HCT116 (cell line): ENCODE measurements around the gene VAMP8. TPM values are rescaled to one million over a fixed set of nuclear protein-coding genes. Genes with fewer than 3 reads are reported as not detected.

Experiments used
- ATAC-seq: fragments of 200-7000 bp; cut with Tn5 transposase; 2 replicates; pipeline ENCODE4 v1.9.1; 2020; ENCODE audit warnings: mild to moderate bottlenecking, moderate library complexity
- BruUV-seq: library from RNA; stranded (reverse); fragments of 400-500 nt; replicated peaks from 2 replicates; lab custom pipeline; 2021; lab: Mats Ljungman, UMichigan
- CTCF ChIA-PET: fragments of 300-600 bp; sonication (Branson Sonifier 250); formaldehyde crosslinking; loops from one replicate; lab custom pipeline; 2021; ENCODE audit warnings: antibody characterized with exemption; lab: Charles Lee
- POLR2A ChIA-PET: fragments of 300-600, 350-600 bp; sonication (Branson Sonifier 250); formaldehyde crosslinking; loops from one replicate; lab custom pipeline; 2021; ENCODE audit warnings: antibody characterized with exemption; lab: Charles Lee
- RAD21 ChIA-PET, 2 experiments: fragments of 300-600 bp; sonication (Branson Sonifier 250); formaldehyde crosslinking; loops; one replicate each; lab custom pipeline; 2023; ENCODE audit warnings: low total read pairs in 2 of 2; ENCODE audit not compliant: uncharacterized antibody in 2 of 2, unreplicated experiment in 2 of 2, low non-redundant PET in 1 of 2; lab: Charles Lee
- DNase-seq: peaks from one replicate; pipeline ENCODE4 v3.0.0-alpha.2; 2010; ENCODE audit warnings: low read depth, low spot score
- H2AFZ ChIP-seq: fragments of 200-600 bp; shearing (Covaris generic), sonication (generic); 2 replicates; pipeline ENCODE4 v1.6.1; 2017; ENCODE audit warnings: low read depth, mixed run types, mixed read lengths, antibody characterized with exemption, low read length; ENCODE audit not compliant: poor library complexity, severe bottlenecking
- H3K27ac ChIP-seq: 2 replicates; pipeline ENCODE4 v1.5.1; 2012; ENCODE audit warnings: low read depth, low read length
- H3K27me3 ChIP-seq: fragments of 200-600 bp; sonication (generic); 2 replicates; pipeline ENCODE4 v1.6.1; 2016; ENCODE audit warnings: mixed run types, low read length, mixed read lengths; ENCODE audit not compliant: insufficient read depth
- H3K36me3 ChIP-seq, 2 experiments: fragments of 200-500 bp in 1 of 2; fragments of 200-600 bp in 1 of 2; sonication (Bioruptor generic) in 1 of 2; sonication (generic) in 1 of 2; 2 replicates each; pipeline versions ENCODE4 v1.5.1 to v1.6.1; 2014 to 2016; ENCODE audit warnings: low read length in 2 of 2, inconsistent platforms in 1 of 2, mixed read lengths in 1 of 2, mixed run types in 1 of 2; ENCODE audit not compliant: insufficient read depth in 2 of 2, control insufficient read depth in 1 of 2
- H3K4me1 ChIP-seq, 2 experiments: fragments of 200-600 bp in 1 of 2; sonication (generic) in 1 of 2; 2 replicates each; pipeline versions ENCODE4 v1.5.1 to v1.6.1; 2012 to 2017; ENCODE audit warnings: low read length in 2 of 2, inconsistent platforms in 1 of 2, mild to moderate bottlenecking in 1 of 2, mixed read lengths in 1 of 2, mixed run types in 1 of 2, moderate library complexity in 1 of 2; ENCODE audit not compliant: insufficient read depth in 2 of 2, control insufficient read depth in 1 of 2
- H3K4me2 ChIP-seq: fragments of 200-600 bp; sonication (generic); 2 replicates; pipeline ENCODE4 v1.6.1; 2017; ENCODE audit warnings: mixed run types, low read length, mixed read lengths
- H3K4me3 ChIP-seq, 2 experiments: fragments of 200-600 bp in 1 of 2; sonication (generic) in 1 of 2; replicated peaks in 1 of 2; 2 replicates each; pipeline ENCODE4 v1.5.1; 2011 to 2016; ENCODE audit warnings: low read length in 2 of 2, control low read depth in 1 of 2, low read depth in 1 of 2, mild to moderate bottlenecking in 1 of 2, mixed read lengths in 1 of 2, mixed run types in 1 of 2
- H3K79me2 ChIP-seq: fragments of 200-600 bp; sonication (generic); 2 replicates; pipeline ENCODE4 v1.6.1; 2017; ENCODE audit warnings: mild to moderate bottlenecking, mixed run types, low read length, moderate library complexity, mixed read lengths; ENCODE audit not compliant: insufficient read depth
- H3K9ac ChIP-seq: fragments of 200-600 bp; sonication (generic); 2 replicates; pipeline ENCODE4 v1.6.1; 2016; ENCODE audit warnings: low read length, mixed read lengths
- H3K9me2 ChIP-seq: fragments of 200-600 bp; sonication (generic), shearing (Covaris generic); 2 replicates; pipeline ENCODE4 v1.6.1; 2017; ENCODE audit warnings: mixed run types, mild to moderate bottlenecking, moderate library complexity; ENCODE audit not compliant: insufficient read depth
- H3K9me3 ChIP-seq, 2 experiments: fragments of 200-500 bp in 1 of 2; fragments of 200-600 bp in 1 of 2; sonication (Bioruptor generic) in 1 of 2; sonication (generic) in 1 of 2; 2 replicates each; pipeline ENCODE4 v1.6.1; 2014 to 2017; ENCODE audit warnings: low read length in 2 of 2, mixed read lengths in 2 of 2, inconsistent platforms in 1 of 2, low read depth in 1 of 2, mild to moderate bottlenecking in 1 of 2, mixed run types in 1 of 2, moderate library complexity in 1 of 2; ENCODE audit not compliant: control insufficient read depth in 1 of 2, insufficient read depth in 1 of 2
- H4K20me1 ChIP-seq: fragments of 200-600 bp; sonication (generic), shearing (Covaris generic); 2 replicates; pipeline ENCODE4 v1.6.1; 2017; ENCODE audit warnings: mixed run types, mild to moderate bottlenecking, moderate library complexity; ENCODE audit not compliant: insufficient read depth
- CEBPB ChIP-seq: IDR thresholded peaks from 2 replicates; pipeline ENCODE4 v1.6.1; 2012; ENCODE audit warnings: low read depth
- EGR1 ChIP-seq: IDR thresholded peaks from 2 replicates; pipeline ENCODE4 v1.6.1; 2012; ENCODE audit warnings: low read depth
- EZH2phosphoT487 ChIP-seq: fragments of 200-600 bp; IDR thresholded peaks from 2 replicates; pipeline ENCODE4 v1.6.1; 2018; ENCODE audit warnings: antibody characterized with exemption, borderline replicate concordance
- FOSL1 ChIP-seq: IDR thresholded peaks from 2 replicates; pipeline ENCODE4 v1.6.1; 2012; ENCODE audit warnings: low read depth
- JUND ChIP-seq: IDR thresholded peaks from 2 replicates; pipeline ENCODE4 v1.6.1; 2012
- MAX ChIP-seq: IDR thresholded peaks from 2 replicates; pipeline ENCODE4 v1.6.1; 2012
- POLR2A ChIP-seq: IDR thresholded peaks from 2 replicates; pipeline ENCODE4 v1.7.0; 2011; ENCODE audit warnings: borderline replicate concordance; ENCODE audit not compliant: insufficient read depth, insufficient read length; ENCODE audit errors: extremely low read depth
- RAD21 ChIP-seq: IDR thresholded peaks from 2 replicates; pipeline ENCODE4 v1.6.1; 2012; ENCODE audit warnings: low read depth, mild to moderate bottlenecking
- SP1 ChIP-seq: IDR thresholded peaks from 2 replicates; pipeline ENCODE4 v1.6.1; 2012; ENCODE audit warnings: low read depth
- SRF ChIP-seq: IDR thresholded peaks from 2 replicates; pipeline ENCODE4 v1.6.1; 2012; ENCODE audit warnings: low read depth
- TCF7L2 ChIP-seq: IDR thresholded peaks from 2 replicates; pipeline ENCODE4 v1.7.0; 2011; ENCODE audit warnings: borderline replicate concordance, inconsistent platforms; ENCODE audit not compliant: insufficient read depth, insufficient read length; ENCODE audit errors: extremely low read depth
- YY1 ChIP-seq: IDR thresholded peaks from 2 replicates; pipeline ENCODE4 v1.6.1; 2011; ENCODE audit warnings: low read length, low read depth, moderate library complexity, mild to moderate bottlenecking; ENCODE audit not compliant: insufficient replicate concordance; ENCODE audit errors: extremely low read depth
- ZFX ChIP-seq: fragments of 450-650 bp; IDR thresholded peaks from 2 replicates; pipeline ENCODE4 v1.6.1; 2017
- ZNF274 ChIP-seq: fragments of 200-500 bp; sonication (Bioruptor generic); IDR thresholded peaks from 2 replicates; pipeline ENCODE4 v1.6.1; 2014; ENCODE audit warnings: mild to moderate bottlenecking, low read depth, low read length, inconsistent platforms
- intact Hi-C: fragments of 100-400 bp; cut with micrococcal nuclease; formaldehyde crosslinking; loops from 2 replicates; pipeline ENCODE4 v1.10.0; 2022
- total RNA-seq: library from RNA; stranded (reverse); gene quantifications from one replicate; pipeline ENCODE4 v1.2.1, GENCODE V29; 2021; ENCODE audit not compliant: unreplicated experiment
- TF ChIP-seq, protein P1 (sequence below): IDR thresholded peaks from 2 replicates; pipeline ENCODE4 v1.6.1; 2012
- TF ChIP-seq, protein P2 (sequence below): IDR thresholded peaks from 2 replicates; pipeline ENCODE4 v1.6.1; 2012; ENCODE audit warnings: low read depth
- TF ChIP-seq, protein P3 (sequence below), 3 experiments: fragments of 200-600 bp in 1 of 3; sonication (generic) in 1 of 3; IDR thresholded peaks in 2 of 3; conservative IDR thresholded peaks in 1 of 3; 2 replicates each; pipeline ENCODE4 v1.5.1; 2012 to 2017; ENCODE audit warnings: low read depth in 2 of 3, low read length in 2 of 3, antibody characterized with exemption in 1 of 3, borderline replicate concordance in 1 of 3, control low read depth in 1 of 3, mild to moderate bottlenecking in 1 of 3, mixed read lengths in 1 of 3, mixed run types in 1 of 3, moderate library complexity in 1 of 3; ENCODE audit not compliant: insufficient read depth in 1 of 3

The VAMP8 gene
- total RNA-seq, 1 experiment from 2014 or later = 52.6 TPM

- no peak for ATAC-seq
- Histone ChIP-seq H3K4me3 (no peak overlapping the region), H3K27ac (no peak overlapping the region), H3K4me2 (no peak overlapping the region), H4K20me1 (no peaks in the 10 kb centered on the region), H3K79me2 (no peaks in the 10 kb centered on the region), H3K36me3 (no peaks in the 10 kb centered on the region), H2AFZ (no peak overlapping the region), H3K9ac (no peak overlapping the region), H3K9me3 (no peaks in the 10 kb centered on the region), H3K9me2 (no peaks in the 10 kb centered on the region), H3K4me1 (peaks cover 20 to 32% of the 10 kb centered on the region in 2 experiments), H3K27me3 (no peaks in the 10 kb centered on the region)
- ChIA-PET CTCF (no interaction called here), RAD21 (no interaction called here), POLR2A (no interaction called here)
- DNase-seq = no peak
- intact Hi-C loops = no loop called here
- no peak for TF ChIP-seq ZFX
- TF ChIP-seq YY1 = no peak
- TF ChIP-seq ZNF274 = no peak
- TF ChIP-seq, protein P1, sequence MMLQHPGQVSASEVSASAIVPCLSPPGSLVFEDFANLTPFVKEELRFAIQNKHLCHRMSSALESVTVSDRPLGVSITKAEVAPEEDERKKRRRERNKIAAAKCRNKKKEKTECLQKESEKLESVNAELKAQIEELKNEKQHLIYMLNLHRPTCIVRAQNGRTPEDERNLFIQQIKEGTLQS = no peak
- TF ChIP-seq TCF7L2 = no peak
- TF ChIP-seq POLR2A = no peak
- TF ChIP-seq RAD21 = no peak
- TF ChIP-seq FOSL1 = no peak
- no peak for TF ChIP-seq CEBPB
- TF ChIP-seq, protein P2, sequence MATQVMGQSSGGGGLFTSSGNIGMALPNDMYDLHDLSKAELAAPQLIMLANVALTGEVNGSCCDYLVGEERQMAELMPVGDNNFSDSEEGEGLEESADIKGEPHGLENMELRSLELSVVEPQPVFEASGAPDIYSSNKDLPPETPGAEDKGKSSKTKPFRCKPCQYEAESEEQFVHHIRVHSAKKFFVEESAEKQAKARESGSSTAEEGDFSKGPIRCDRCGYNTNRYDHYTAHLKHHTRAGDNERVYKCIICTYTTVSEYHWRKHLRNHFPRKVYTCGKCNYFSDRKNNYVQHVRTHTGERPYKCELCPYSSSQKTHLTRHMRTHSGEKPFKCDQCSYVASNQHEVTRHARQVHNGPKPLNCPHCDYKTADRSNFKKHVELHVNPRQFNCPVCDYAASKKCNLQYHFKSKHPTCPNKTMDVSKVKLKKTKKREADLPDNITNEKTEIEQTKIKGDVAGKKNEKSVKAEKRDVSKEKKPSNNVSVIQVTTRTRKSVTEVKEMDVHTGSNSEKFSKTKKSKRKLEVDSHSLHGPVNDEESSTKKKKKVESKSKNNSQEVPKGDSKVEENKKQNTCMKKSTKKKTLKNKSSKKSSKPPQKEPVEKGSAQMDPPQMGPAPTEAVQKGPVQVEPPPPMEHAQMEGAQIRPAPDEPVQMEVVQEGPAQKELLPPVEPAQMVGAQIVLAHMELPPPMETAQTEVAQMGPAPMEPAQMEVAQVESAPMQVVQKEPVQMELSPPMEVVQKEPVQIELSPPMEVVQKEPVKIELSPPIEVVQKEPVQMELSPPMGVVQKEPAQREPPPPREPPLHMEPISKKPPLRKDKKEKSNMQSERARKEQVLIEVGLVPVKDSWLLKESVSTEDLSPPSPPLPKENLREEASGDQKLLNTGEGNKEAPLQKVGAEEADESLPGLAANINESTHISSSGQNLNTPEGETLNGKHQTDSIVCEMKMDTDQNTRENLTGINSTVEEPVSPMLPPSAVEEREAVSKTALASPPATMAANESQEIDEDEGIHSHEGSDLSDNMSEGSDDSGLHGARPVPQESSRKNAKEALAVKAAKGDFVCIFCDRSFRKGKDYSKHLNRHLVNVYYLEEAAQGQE = no peak
- no peak for TF ChIP-seq EZH2phosphoT487
- TF ChIP-seq JUND = no peak
- TF ChIP-seq SP1 = no peak
- no peak for TF ChIP-seq EGR1
- TF ChIP-seq, protein P3, sequence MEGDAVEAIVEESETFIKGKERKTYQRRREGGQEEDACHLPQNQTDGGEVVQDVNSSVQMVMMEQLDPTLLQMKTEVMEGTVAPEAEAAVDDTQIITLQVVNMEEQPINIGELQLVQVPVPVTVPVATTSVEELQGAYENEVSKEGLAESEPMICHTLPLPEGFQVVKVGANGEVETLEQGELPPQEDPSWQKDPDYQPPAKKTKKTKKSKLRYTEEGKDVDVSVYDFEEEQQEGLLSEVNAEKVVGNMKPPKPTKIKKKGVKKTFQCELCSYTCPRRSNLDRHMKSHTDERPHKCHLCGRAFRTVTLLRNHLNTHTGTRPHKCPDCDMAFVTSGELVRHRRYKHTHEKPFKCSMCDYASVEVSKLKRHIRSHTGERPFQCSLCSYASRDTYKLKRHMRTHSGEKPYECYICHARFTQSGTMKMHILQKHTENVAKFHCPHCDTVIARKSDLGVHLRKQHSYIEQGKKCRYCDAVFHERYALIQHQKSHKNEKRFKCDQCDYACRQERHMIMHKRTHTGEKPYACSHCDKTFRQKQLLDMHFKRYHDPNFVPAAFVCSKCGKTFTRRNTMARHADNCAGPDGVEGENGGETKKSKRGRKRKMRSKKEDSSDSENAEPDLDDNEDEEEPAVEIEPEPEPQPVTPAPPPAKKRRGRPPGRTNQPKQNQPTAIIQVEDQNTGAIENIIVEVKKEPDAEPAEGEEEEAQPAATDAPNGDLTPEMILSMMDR (IDR thresholded peaks at IDR 0.05 in 2 of 3, conservative IDR thresholded peaks at IDR 0.05 in 1 of 3; ENCODE audit: borderline replicate concordance in 1 of 3, insufficient read depth in 1 of 3, low read depth in 2 of 3, low read length in 2 of 3) = no peak
- no peak for TF ChIP-seq SRF
- TF ChIP-seq MAX = no peak
- BruUV-seq = no TSS peak
These were observed 10.8 kb downstream of the VAMP8 start for GRCh38 chr2:85588236-85588635.
